H1 (cell line): Measurements from ENCODE around the gene CNNM3. TPM values are rescaled to one million over a fixed set of nuclear protein-coding genes. Genes with fewer than 3 reads are reported as not detected.

Experiments used
- CTCF ChIA-PET: fragments of 300-600 bp; sonication (Branson Sonifier 250); formaldehyde crosslinking; loops from one replicate; lab custom pipeline; 2021; ENCODE audit not compliant: partially characterized antibody; lab: Charles Lee
- POLR2A ChIA-PET: fragments of 300-600 bp; sonication (Branson Sonifier 250); formaldehyde crosslinking; loops from one replicate; lab custom pipeline; 2021; ENCODE audit warnings: inconsistent platforms; ENCODE audit not compliant: partially characterized antibody; lab: Charles Lee
- DNase-seq, 2 experiments: peaks; one replicate each; pipeline versions ENCODE4 v3.0.0 to v3.0.0-alpha.2; 2010 to 2022; ENCODE audit warnings: low spot score in 2 of 2, low read depth in 1 of 2, mixed read lengths in 1 of 2
- FAIRE-seq: peaks from 2 replicates; lab custom pipeline; 2011; peaks lifted over from hg19 to GRCh38; lab: Jason Lieb, UNC
- H2AFZ ChIP-seq: 2 replicates; pipeline ENCODE4 v1.8.1; 2012; ENCODE audit warnings: low read length, inconsistent platforms
- H2AK5ac ChIP-seq: 2 replicates; pipeline ENCODE4 v1.6.1; 2013; ENCODE audit warnings: low read depth, low read length
- H2BK120ac ChIP-seq: replicated peaks from 2 replicates; pipeline ENCODE3; 2013; ENCODE audit warnings: low read depth, low read length, inconsistent platforms
- H2BK12ac ChIP-seq: 2 replicates; pipeline ENCODE4 v1.6.1; 2013; ENCODE audit warnings: low read depth, low read length
- H2BK15ac ChIP-seq: 2 replicates; pipeline ENCODE4 v1.6.1; 2013; ENCODE audit warnings: low read length
- H2BK20ac ChIP-seq: 2 replicates; pipeline ENCODE4 v1.6.1; 2013; ENCODE audit warnings: low read length
- H2BK5ac ChIP-seq: 2 replicates; pipeline ENCODE4 v1.6.1; 2013; ENCODE audit warnings: low read depth, low read length
- H3K14ac ChIP-seq: 2 replicates; pipeline ENCODE4 v1.6.1; 2013; ENCODE audit warnings: inconsistent platforms; ENCODE audit not compliant: insufficient read length
- H3K18ac ChIP-seq: 2 replicates; pipeline ENCODE4 v1.6.1; 2013; ENCODE audit warnings: low read length; ENCODE audit errors: extremely low read depth
- H3K23ac ChIP-seq: 2 replicates; pipeline ENCODE4 v1.6.1; 2013; ENCODE audit warnings: inconsistent platforms; ENCODE audit not compliant: insufficient read length
- H3K23me2 ChIP-seq: 2 replicates; pipeline ENCODE4 v1.6.1; 2013; ENCODE audit warnings: low read depth, low read length
- H3K27ac ChIP-seq: 2 replicates; pipeline ENCODE4 v1.6.1; 2011; ENCODE audit warnings: low read depth, low read length, inconsistent platforms
- H3K27me3 ChIP-seq, 4 experiments: replicated peaks in 1 of 4; 1 replicate in 1 of 4; 2 replicates in 3 of 4; pipeline versions ENCODE4 v1.6.1 to v1.8.1; 2011 to 2013; ENCODE audit warnings: low read length in 3 of 4, mild to moderate bottlenecking in 3 of 4, inconsistent platforms in 2 of 4, mixed read lengths in 2 of 4, moderate library complexity in 1 of 4; ENCODE audit not compliant: control insufficient read depth in 3 of 4, insufficient read depth in 3 of 4; ENCODE audit errors: extremely low read depth in 1 of 4
- H3K36me3 ChIP-seq, 4 experiments: 2 replicates each; pipeline versions ENCODE4 v1.6.1 to v1.8.1; 2011 to 2013; ENCODE audit warnings: mild to moderate bottlenecking in 4 of 4, low read length in 3 of 4, moderate library complexity in 2 of 4, control low read depth in 1 of 4, inconsistent platforms in 1 of 4; ENCODE audit not compliant: insufficient read depth in 4 of 4, control insufficient read depth in 2 of 4
- H3K4ac ChIP-seq: replicated peaks from 2 replicates; pipeline ENCODE3; 2013; ENCODE audit warnings: low read length, low read depth, mixed read lengths, inconsistent platforms; ENCODE audit not compliant: insufficient read length
- H3K4me1 ChIP-seq, 4 experiments: replicated peaks in 1 of 4; 1 replicate in 1 of 4; 2 replicates in 3 of 4; pipeline versions ENCODE4 v1.6.1 to v1.8.1; 2011 to 2013; ENCODE audit warnings: low read length in 3 of 4, inconsistent platforms in 2 of 4, mixed read lengths in 1 of 4; ENCODE audit not compliant: insufficient read depth in 4 of 4, control insufficient read depth in 3 of 4
- H3K4me2 ChIP-seq, 2 experiments: 2 replicates each; pipeline versions ENCODE4 v1.6.1 to v1.8.1; 2011 to 2013; ENCODE audit warnings: low read depth in 2 of 2, low read length in 2 of 2, control low read depth in 1 of 2, inconsistent platforms in 1 of 2, mild to moderate bottlenecking in 1 of 2; ENCODE audit not compliant: insufficient read depth in 1 of 2
- H3K4me3 ChIP-seq, 4 experiments: fragments of 200-600, 300-600 bp in 1 of 4; sonication (generic), shearing (Covaris generic), sonication (Bioruptor Twin) in 1 of 4; 2 replicates each; pipeline versions ENCODE4 v1.5.1 to v1.8.1; 2011 to 2016; ENCODE audit warnings: low read length in 4 of 4, low read depth in 3 of 4, control low read depth in 2 of 4, inconsistent platforms in 2 of 4, mild to moderate bottlenecking in 2 of 4, mixed read lengths in 1 of 4, moderate library complexity in 1 of 4; ENCODE audit not compliant: insufficient read depth in 2 of 4; ENCODE audit errors: extremely low read depth in 1 of 4
- H3K56ac ChIP-seq: replicated peaks from 2 replicates; pipeline ENCODE3; 2013; ENCODE audit warnings: low read depth, mild to moderate bottlenecking, mixed read lengths, low read length, inconsistent platforms; ENCODE audit not compliant: insufficient read length
- H3K79me1 ChIP-seq: 2 replicates; pipeline ENCODE4 v1.6.1; 2013; ENCODE audit warnings: low read depth, low read length, control low read depth
- H3K79me2 ChIP-seq, 2 experiments: 2 replicates each; pipeline versions ENCODE4 v1.6.1 to v1.8.1; 2012 to 2013; ENCODE audit warnings: low read length in 2 of 2, mild to moderate bottlenecking in 2 of 2, inconsistent platforms in 1 of 2; ENCODE audit not compliant: insufficient read depth in 2 of 2, control insufficient read depth in 1 of 2
- H3K9ac ChIP-seq, 4 experiments: replicated peaks in 1 of 4; 1 replicate in 1 of 4; 2 replicates in 3 of 4; pipeline versions ENCODE4 v1.6.1 to v1.8.1; 2011 to 2013; ENCODE audit warnings: low read depth in 3 of 4, low read length in 3 of 4, control low read depth in 2 of 4, mild to moderate bottlenecking in 2 of 4, moderate library complexity in 2 of 4, inconsistent platforms in 1 of 4; ENCODE audit errors: extremely low read depth in 1 of 4
- H3K9me3 ChIP-seq, 2 experiments: 2 replicates each; pipeline versions ENCODE4 v1.6.1 to v1.8.1; 2012 to 2013; ENCODE audit warnings: mild to moderate bottlenecking in 2 of 2, moderate library complexity in 2 of 2, control low read depth in 1 of 2, inconsistent platforms in 1 of 2, low read depth in 1 of 2, low read length in 1 of 2, mixed read lengths in 1 of 2; ENCODE audit not compliant: insufficient read depth in 2 of 2
- H4K20me1 ChIP-seq, 2 experiments: replicated peaks in 1 of 2; 2 replicates each; pipeline versions ENCODE3 to v1.8.1; 2011 to 2013; ENCODE audit warnings: inconsistent platforms in 2 of 2, low read length in 2 of 2, mild to moderate bottlenecking in 1 of 2; ENCODE audit not compliant: insufficient read depth in 2 of 2, control insufficient read depth in 1 of 2
- H4K5ac ChIP-seq: 2 replicates; pipeline ENCODE4 v1.6.1; 2013; ENCODE audit warnings: low read length, low read depth, mixed read lengths, inconsistent platforms; ENCODE audit not compliant: insufficient read length
- H4K8ac ChIP-seq: 2 replicates; pipeline ENCODE4 v1.8.0; 2013; ENCODE audit warnings: mild to moderate bottlenecking, moderate library complexity, low read length, inconsistent platforms; ENCODE audit not compliant: insufficient read depth; ENCODE audit errors: extremely low read depth
- H4K91ac ChIP-seq: replicated peaks from 2 replicates; pipeline ENCODE3; 2013; ENCODE audit warnings: low read length, mixed read lengths, inconsistent platforms; ENCODE audit not compliant: insufficient read length
- WGBS, 2 experiments: shearing (Covaris generic) in 1 of 2; methylation state at CpG; one replicate each; pipeline versions ENCODE4 v1.1.6 to v1.1.7; 2013 to 2015; ENCODE audit warnings: low lambda C conversion rate in 2 of 2, mixed read lengths in 2 of 2, inconsistent platforms in 1 of 2, low coverage in 1 of 2, missing lambda C conversion rate in 1 of 2; ENCODE audit not compliant: insufficient replicate concordance in 2 of 2, insufficient coverage in 1 of 2, insufficient read length in 1 of 2; ENCODE audit errors: extremely low coverage in 1 of 2, missing lambda C conversion rate in 1 of 2; 5-methylcytosine and 5-hydroxymethylcytosine counted together
- polyA plus RNA-seq, 7 experiments: library from polyadenylated mRNA; depleted of rRNA in 3 of 7; stranded (reverse) in 5 of 7; unstranded in 2 of 7; fragments of >200 nt in 5 of 7; fragments of 200-250 nt in 2 of 7; gene quantifications; 1 replicate in 5 of 7; 2 replicates in 1 of 7; 4 replicates in 1 of 7; pipeline versions ENCODE4 v1.2.1 to v1.2.3, GENCODE V29; 2011 to 2013; ENCODE audit warnings: missing spikeins in 2 of 7, mixed read lengths in 2 of 7
- total RNA-seq: library from RNA; stranded (reverse); fragmentation: NEBNext Ultra II Directional; extraction: Animal tissue kit (Norgen Biotek cat#: 25700); gene quantifications from 2 replicates; pipeline ENCODE4 v1.2.1, GENCODE V29; 2021

Gene CNNM3
- total and polyA plus RNA-seq, 2 of the 8 experiments (the other 6 are each of a cell fraction or from before 2014, with no cell fraction given) = 29.1 to 29.2 TPM

DNA sequence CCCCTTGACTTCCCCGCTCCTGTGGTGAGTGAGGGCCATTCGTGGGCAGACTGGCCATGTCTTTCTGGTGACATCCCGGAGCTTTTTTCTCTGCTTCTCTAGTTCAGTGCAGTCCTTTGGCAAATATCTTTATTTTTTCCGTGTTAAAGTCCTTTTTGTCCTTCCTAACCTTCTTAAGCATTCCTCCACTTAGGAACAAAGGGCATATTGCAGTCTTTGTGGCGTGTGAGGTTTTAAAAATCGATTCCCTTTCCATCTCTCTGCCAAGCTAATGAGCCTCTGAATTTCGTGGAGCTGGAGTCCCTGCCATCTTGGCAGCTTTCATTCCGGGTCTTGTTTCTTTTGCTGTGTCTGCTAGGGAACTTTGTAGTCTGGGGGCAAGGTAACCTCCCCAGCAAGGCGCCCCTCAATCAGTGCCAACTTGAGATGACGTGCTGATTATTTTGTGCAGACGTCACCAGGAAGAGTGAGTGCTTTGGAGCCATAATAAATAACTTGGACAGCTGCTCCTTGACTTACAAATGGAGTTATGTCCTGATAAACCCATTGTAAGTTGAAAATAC is 5.1 kb downstream of the CNNM3 start:
- ChIA-PET POLR2A (interaction anchor here (0.9 to 2.1 kb wide), 9 partner anchors 11 to 62 kb away, joined by 3 to 9 read pairs (median 3); no protein-coding TSS in a partner anchor), CTCF (interaction anchor here (0.8 to 5.3 kb wide), 11 partner anchors 11 to 291 kb away, joined by 3 to 30 read pairs (median 4); no protein-coding TSS in a partner anchor)
- H2BK20ac ChIP-seq = no peak overlapping the region
- no peak overlapping the region for H3K14ac ChIP-seq
- H3K23me2 ChIP-seq = peaks cover 11% of the 10 kb centered on the region
- no peak overlapping the region for H3K23ac ChIP-seq
- no peaks in the 10 kb centered on the region; a peak in 1 of 7 replicates for H3K27me3 ChIP-seq
- no peak overlapping the region for H3K4me3 ChIP-seq
- H3K36me3 ChIP-seq = peaks cover 2 to 26% (median 6%) of the 10 kb centered on the region in 4 experiments; a peak in 5 of 8 replicates
- no peak overlapping the region; a peak in 1 of 4 replicates for H3K4me2 ChIP-seq
- H4K8ac ChIP-seq = no peak overlapping the region
- H3K79me2 ChIP-seq = peaks cover 3 to 75% of the 10 kb centered on the region in 2 experiments; a peak in 3 of 4 replicates
- FAIRE-seq = no peak
- H2AK5ac ChIP-seq = no peak overlapping the region
- H4K20me1 ChIP-seq = peaks cover 18 to 45% of the 10 kb centered on the region in 2 experiments
- H2BK120ac ChIP-seq = no peak overlapping the region
- H2AFZ ChIP-seq = no peak overlapping the region
- H2BK5ac ChIP-seq = no peak overlapping the region
- peaks cover 38% of the 10 kb centered on the region for H3K79me1 ChIP-seq
- H3K9ac ChIP-seq = no peak overlapping the region
- no peak overlapping the region for H2BK12ac ChIP-seq
- H3K9me3 ChIP-seq = no peaks in the 10 kb centered on the region
- H4K5ac ChIP-seq = no peak overlapping the region
- H3K4me1 ChIP-seq = peaks cover 0 to 22% (median 16%) of the 10 kb centered on the region in 4 experiments; a peak in 6 of 7 replicates
- no peak overlapping the region for H3K4ac ChIP-seq
- WGBS, 2 experiments = 87% methylated on average over 11 of the region's 11 CpGs; no CpG with 5 or more reads in 1 of the 2 experiments
- no peak for DNase-seq
- no peak overlapping the region for H3K27ac ChIP-seq
- no peak overlapping the region for H4K91ac ChIP-seq
- no peak overlapping the region for H3K56ac ChIP-seq
- H3K18ac ChIP-seq = no peak overlapping the region
- H2BK15ac ChIP-seq = no peak overlapping the region
